Stimulated activated CD4-positive, alpha-beta T cell treated with anti-CD3 and anti-CD28 coated beads, Interleukin-12 subunit alpha, Interleukin-12 subunit beta, amount 100 ng/mL, for 48 hours (primary cell): ENCODE results near the gene PRDX5.

Experiments
- DNase-seq, 3 donors: peaks; one replicate each; pipeline ENCODE4 v3.0.0-alpha.2; 2020; ENCODE audit warnings: low read depth in 2 of 3, low spot score in 1 of 3

Gene PRDX5

DNA sequence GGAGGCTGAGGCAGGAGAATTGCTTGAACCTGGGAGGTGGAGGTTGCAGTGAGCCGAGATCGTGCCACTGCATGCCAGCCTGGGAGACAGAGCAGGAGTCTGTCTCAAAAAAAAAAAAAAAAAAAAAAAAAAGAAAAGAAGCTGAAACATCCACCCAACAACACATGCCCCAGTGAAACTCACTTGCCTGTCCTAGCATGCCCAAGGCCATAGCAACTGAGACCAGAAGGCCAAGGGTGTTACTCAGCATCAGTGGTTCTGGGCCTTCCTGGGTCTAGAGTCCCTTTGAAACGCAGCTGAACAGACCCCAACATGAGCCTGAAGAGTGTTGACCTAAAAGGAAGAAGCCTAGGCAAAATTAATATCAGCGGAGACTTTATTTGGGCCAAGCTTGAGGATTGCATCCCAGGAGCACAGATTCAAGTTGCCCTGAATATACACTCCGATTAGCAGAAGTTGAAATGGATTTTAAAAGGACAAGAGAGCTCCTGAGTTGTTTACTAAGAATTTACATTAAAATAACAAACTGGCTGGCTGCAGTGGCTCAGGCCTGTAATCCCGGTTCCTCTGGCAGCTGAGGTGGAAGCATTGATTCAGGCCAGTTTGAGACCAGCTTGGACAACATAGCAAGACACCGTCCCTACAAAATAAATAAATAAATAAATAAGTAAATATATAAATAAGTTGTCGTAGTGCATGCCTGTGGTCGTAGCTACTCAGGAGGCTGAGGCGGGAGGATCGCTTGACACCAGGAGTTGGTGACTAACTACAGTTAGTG is 7.0 kb downstream of the PRDX5 start:
- DNase-seq = no peak

DNA sequence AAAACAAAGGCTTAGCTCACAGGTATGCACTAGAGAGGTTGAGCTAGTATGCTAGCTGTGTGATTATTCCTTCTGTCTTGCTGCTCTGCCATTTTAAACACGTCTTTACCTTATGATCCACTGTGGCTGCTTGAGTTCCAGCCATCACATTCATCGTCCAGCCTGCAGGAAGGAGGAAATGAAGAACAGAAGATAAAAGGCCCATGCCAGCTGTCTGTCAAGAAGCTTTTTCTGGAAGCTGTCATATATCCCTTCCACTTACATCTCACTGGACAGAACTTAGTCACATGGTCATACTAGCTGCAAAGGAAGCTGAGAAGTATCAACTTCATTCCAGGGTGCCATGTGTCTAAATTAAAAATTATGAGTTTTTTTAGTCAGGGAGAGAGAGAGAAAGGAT is 9.5 kb downstream of the PRDX5 start:
- DNase-seq = no peak

DNA sequence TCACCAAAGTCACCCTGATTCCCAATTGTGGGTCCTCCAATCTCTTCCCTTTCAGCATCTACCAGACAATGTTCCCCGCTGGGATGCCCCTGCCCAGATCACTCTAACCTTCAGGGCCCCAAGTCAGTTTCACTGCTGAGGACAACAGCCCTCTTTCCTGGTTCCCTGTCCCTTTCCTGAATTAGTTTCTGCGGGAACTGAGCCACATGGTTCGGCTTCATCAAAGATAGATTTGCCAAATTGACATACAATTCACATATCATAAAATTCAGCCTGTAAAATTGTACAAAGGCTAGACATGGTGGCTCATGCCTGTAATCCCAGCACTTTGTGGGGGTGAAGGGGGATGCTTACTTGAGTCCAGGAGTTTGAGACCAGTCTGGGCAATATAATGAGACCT is 10.1 kb downstream of the PRDX5 start:
- DNase-seq = no peak

DNA sequence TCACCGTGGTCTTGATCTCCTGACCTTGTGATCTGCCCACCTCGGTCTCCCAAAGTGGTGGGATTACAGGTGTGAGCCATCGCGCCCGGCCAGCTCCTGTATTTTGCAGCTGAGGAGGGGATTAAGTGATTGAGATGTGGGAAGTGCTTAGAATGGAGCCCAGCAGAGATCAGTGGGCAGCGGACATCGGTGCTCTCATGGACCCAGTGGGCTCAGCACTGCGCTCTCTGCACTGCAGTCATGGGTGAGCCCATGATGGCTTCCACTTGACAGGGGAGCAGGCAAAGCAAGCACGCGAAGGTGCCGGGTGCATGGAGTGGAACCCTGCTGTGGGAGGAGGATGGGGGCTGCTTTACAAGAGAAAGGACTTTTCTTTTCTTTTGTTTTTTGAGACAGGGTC is 13.0 kb downstream of the PRDX5 start:
- no peak for DNase-seq

DNA sequence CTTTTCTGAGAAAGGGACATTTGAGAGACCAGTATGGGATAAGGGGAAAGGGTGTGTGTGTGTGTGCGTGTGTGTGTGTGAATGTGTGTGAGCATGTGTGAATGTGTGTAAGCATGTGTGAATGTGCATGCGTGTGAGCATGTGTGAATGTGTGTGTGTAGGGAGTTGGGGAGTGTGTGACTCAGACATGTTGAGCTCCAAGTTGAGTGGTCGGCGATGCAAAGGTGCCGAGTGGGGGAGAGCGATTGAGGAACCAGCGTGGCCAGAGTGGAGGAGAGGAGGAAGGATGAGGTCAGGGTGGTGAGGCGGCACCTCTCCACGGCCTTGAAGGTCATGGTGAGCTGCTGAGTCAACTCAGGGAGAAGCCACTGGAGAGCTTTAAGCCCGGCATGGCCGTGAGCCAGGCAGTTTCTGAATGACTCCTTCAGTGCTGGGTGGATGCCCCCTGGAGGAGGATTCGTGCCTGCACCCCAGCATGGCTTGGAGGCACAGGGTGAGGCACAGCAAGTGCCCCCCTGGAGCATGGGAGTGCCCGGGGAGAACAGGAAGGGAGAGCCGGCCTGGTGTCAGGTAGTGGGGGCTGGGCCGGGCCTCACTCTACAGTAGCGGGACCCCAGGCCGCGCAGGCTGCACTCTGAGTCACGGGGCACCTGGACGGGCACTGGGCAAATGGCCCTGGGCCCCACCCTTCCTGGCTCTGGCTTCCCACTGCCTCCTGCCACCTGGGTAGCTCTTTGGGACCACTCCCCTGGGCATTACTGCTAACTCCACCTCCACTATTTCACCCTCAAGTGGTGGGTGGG is 13.8 kb downstream of the PRDX5 start:
- DNase-seq = peak; percentile 62 to 75 (median 70)

DNA sequence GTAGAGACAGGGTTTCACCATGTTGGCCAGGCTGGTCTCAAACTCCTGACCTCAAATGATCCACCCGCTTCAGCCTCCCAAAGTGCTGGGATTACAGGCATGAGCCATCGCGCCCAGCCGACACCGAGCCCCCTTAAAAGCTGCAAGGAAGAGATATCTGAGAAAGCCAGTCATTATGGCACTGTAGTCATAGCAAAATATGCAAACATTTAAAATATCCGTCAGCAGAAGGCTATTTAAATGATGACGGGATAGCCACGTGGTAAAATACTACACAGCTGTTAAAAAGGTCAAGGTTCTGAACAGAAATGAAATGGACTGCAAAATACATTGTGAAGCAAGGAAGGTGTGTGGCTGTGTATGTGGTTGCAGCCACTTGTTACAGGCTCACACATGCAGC is 15.6 kb downstream of the PRDX5 start:
- DNase-seq = no peak

DNA sequence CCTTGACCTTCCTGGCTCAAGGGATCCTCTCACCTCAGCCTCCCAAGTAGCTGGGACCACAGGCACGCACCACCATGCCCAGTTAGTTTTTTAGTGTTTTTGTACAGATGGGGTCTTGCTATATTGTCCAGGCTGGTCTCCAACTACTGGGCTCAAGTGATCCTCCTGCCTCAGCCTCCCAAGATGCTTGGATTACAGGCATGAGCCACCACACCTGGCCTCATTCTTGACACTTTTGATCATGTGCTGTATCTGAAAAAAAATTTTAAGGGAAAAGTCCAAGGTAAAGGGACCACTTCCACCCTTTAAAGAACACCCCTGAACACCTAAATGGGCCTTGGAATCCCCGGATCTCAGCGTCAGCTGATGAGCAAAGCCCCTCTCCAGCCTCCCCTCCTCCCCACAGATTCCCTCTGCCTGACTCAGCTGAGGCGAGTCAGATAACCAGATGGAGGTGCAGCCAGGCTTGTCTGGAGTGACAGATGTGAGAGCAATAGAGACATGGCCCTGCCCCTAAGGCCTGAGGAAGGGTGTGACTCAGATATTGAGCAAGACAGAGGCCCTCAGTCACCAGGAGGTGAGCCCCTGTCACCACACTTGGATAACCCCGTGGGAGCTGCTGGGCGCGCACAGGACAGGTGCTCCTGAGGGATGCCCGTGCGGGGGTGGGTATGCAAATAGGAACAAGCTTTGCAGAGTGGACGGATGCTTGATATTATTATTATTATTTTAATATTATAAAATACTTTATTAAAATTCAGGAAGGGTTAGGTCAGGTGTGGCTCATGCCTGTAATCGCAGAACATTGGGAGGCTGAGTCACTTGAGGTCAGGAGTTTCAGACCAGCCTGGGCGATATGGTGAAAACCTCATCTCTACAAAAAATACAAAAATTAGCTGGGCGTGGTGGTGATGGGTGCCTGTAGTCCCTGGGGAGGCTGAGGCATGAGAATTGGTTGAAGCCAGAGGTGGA is 17.1 kb downstream of the PRDX5 start:
- peak in 1 of 3 donors; percentile 51 for DNase-seq

DNA sequence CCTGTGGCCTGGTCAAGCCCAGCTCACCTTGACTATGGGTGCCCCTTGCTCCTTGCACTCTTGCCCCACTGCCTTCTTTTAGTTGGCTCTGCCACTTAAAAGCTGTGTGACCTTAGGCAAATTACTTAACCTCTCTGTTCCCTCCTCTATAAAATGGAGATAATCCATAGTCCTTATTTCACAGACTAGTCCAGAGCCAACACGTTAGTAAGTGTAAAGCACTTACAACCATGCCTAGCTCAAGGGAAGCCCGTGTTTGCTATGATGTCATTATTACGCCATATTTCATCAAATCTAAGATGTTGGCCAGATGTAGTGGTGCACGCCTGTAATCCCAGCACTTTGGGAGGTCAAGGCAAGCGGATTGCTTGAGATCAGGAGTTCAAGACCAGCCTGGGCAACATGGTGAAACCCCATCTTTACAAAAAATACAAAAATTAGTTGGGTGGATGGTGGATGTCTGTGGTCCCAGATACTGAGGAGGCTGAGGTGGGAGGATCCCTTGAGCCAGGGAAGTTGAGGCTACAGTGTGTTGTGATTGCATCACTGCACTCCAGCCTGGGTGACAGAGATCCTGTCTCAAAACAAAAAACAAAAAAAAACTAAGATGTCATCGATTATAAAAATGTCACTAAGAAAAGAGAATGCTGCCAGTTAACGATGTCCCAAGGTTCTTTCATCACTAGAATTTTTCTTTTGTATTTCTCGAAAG is 19.8 kb downstream of the PRDX5 start:
- no peak for DNase-seq

DNA sequence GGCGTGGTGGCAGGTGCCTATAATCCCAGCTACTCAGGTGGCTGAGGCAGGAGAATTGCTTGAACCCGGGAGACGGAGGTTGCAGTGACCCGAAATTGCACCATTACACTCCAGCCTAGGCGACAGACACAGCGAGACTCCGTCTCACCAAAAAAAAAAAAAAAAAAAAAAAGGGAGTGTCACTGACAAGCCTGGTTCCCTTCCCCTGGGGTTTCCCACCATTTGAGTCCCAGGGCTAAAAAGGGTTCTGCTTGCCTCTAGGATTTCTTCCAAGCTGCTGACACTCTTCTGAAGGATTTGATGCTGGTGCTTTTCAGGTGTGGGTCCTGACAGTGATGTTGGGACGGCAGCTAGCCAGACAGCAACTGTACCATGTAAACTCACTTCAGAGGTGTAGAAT is 20.8 kb downstream of the PRDX5 start:
- DNase-seq = no peak

DNA sequence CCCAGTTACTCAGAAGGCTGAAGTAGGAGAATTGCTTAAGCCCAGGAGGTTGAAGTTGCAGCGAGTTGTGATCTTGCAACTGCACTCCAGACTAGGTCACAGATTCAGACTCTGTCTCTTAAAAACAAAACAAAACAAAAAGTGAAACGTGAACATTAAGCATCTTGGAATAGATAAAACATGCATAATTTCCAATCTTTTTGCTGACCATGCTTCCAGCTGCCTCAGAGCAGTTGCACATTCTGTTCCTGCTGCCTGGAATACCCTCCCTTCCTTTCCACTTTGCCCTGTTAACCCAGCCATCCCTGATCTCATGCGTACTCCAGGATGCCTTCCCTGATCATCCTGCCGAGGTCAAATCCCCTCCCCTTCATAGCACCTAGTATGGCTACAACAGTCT is 21.4 kb downstream of the PRDX5 start:
- no peak for DNase-seq

DNA sequence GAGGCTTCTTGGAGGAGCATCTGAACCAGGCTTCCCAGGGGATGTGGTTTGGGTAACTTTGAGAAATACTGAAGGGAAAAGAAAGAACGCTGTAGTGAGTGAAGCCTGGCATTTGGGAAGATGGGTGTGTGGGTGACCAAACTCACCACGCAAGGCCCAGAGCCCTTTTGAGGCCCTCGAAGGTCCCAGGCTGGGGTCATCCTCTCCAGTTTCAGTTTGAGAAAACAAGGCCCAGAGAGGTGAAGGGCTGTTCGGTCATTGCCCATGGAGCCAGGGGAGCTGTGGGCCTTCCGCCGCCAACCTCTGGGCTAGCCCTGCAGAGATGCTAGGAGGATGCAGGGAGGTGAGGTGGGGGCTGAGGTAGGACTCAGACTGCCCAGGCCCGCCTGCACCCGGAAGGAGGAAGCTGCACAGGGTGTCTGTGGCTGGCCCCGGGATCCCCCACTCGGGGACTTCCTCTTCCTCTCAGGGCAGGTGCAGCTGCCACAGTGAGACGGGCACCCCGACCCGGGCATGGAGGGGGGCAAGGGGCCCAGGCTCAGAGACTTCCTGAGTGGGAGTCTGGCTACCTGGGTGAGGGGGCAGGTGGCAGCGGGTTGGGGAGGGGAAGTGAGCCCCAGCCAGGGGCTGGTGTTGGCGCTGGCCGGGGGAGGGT is 22.0 kb downstream of the PRDX5 start, which contains the start of gene CCDC88B:
TSS of gene CCDC88B (plus strand) at position 451 of the 655 bp plus-strand sequence. CDS start at position 514, 63 bp downstream.
- DNase-seq = peak; percentile 66 to 76 (median 74)

DNA sequence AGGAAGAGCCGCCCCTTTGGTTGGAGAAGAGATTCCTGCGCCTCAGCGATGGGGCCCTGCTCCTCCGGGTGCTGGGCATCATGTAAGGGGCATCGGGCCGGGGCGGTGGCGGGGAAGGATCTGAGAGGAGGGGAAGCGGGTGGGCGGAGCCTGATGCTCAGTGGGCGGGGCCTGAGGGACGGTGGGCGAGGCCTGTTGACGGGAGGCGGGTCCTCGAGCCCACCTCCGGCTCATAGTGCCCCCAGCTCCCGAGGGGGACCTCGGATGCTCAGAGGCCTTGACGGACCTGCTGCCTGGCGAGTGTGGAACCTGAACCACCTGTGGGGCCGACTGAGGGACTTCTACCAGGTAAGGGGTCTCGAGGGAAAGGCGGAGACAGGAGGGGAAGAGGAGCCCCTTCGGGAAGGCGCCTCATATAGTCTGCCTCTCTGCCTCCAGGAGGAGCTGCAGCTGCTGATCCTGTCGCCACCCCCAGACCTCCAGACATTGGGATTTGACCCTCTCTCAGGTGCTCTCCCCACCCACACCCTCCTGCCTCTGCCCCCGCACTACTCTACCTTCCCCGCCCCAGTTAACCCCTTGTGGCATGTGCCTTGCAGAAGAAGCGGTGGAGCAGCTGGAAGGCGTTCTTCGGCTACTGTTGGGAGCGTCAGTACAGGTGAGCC is 22.9 kb downstream of the PRDX5 start:
- DNase-seq = peak; percentile 73 to 88 (median 73)

DNA sequence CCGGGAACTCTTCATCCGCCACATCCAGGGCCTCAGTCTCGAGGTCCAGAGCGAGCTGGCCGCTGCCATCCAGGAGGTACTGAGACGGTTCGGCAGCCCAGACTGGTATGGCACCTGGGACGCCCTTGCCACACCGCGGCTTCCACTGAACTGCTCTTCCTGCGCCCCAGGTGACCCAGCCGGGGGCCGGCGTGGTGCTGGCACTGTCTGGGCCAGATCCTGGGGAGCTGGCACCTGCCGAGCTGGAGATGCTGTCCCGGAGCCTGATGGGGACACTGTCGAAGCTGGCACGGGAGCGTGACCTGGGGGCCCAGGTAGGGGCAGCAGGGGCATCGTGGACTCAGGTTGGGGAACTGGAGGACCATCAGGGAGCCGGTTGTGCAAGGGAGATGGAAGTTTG is 23.5 kb downstream of the PRDX5 start:
- DNase-seq = no peak

DNA sequence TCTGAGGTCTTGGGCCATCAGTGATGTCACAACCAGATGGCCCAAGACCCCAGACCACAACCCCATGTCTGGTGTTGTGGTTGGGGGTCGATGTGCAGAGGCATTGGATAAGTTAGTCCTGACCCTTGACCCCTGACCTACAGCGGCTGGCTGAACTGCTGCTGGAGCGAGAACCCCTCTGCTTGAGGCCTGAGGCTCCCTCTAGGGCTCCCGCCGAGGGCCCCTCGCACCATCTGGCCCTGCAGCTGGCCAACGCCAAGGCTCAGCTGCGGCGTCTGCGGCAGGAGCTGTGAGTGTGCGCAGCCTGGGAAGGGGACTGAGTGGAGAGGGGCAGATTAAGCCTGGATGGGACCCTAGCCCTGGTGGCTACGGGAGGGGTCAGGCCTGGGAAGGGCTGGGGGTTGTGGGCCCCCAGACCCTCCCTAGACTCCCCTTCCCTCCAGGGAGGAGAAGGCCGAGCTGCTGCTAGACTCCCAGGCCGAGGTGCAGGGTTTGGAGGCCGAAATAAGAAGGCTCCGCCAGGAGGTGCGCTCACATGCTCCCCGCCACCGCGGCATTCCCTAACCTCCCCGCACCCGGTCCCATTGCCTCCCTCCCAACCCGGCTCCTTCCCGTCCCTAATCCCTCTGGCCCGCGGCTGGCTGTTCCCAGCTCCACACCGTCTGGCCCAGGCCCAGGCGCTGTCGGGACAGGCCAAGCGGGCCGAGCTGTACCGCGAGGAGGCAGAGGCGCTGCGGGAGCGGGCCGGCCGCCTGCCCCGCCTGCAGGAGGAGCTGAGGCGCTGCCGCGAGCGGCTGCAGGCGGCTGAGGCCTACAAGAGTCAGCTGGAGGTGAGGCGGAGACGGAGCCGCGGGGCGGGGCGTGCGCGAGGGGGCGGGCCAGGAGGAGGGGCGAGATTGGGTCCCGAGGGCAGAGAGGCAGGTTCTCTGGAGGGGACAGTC is 24.2 kb downstream of the PRDX5 start:
- peak; percentile 88 to 97 (median 90) for DNase-seq

DNA sequence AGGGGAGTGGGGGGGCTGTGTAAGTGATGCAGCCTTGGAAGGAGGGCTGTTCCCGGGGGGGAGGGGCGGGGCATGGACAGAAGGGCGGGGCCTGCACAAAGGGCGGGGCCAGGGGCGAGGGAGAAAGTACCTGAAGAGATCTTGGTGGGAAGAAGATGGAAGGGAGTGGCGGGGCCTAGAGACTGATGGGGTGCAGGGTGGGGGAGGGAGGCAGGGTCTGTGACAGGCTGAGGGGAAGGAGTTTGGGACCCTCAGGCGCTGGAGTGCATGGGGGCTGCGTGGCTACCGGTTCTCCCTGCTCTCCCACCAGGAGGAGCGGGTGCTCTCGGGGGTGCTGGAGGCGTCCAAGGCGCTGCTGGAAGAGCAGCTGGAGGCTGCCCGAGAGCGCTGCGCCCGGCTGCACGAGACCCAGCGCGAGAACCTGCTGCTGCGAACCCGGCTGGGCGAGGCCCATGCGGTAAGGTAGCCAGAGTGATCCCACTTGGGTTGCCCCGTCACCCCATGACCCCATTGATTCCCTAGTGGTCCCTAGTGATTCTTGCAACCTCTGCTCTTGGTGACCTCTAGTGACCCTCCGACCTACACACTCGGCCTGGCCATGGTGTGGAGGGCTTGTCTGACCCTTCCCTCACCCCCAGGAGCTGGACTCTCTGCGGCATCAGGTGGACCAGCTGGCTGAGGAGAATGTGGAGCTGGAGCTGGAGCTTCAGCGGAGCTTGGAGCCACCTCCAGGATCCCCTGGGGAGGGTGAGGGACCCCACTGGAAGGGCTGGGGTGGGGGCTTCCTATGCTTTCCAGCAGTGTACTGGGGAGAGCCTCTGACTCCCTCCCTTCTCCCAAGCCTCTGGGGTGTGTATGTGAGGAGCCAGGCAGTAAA is 25.2 kb downstream of the PRDX5 start:
- no peak for DNase-seq

DNA sequence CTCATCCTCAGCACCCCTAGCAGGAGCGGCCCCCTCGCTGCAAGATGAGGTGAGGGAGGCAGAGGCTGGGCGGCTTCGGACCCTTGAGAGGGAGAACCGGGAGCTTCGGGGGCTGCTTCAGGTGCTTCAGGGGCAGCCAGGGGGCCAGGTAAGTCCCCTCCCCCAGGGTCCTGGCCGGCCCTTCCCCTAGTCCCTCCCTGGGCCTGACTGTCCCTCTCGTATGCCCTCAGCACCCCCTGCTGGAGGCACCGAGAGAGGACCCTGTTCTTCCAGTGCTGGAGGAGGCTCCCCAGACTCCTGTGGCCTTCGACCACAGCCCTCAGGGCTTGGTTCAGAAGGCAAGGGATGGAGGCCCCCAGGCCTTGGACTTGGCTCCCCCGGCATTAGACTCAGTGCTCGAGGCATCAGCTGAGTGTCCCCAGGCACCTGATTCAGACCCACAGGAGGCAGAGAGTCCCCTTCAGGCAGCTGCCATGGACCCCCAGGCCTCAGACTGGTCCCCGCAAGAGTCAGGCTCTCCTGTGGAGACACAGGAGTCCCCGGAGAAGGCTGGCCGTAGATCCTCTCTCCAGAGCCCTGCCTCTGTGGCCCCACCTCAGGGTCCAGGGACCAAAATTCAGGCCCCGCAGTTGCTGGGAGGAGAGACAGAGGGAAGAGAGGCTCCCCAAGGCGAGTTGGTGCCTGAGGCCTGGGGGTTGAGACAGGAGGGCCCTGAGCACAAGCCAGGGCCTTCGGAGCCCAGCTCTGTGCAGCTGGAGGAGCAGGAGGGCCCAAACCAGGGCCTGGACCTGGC is 26.0 kb downstream of the PRDX5 start:
- no peak for DNase-seq

DNA sequence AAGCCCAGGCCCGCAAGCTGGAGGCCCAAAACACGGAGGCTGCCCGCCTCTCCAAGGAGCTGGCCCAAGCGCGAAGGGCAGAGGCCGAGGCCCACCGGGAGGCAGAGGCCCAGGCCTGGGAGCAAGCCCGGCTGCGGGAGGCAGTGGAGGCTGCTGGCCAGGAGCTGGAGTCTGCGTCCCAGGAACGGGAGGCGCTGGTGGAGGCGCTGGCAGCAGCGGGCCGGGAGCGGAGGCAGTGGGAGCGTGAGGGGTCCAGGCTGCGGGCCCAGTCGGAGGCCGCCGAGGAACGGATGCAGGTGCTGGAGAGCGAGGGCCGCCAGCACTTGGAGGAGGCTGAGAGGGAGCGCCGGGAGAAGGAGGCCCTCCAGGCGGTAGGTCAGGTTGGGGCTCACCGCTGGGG is 26.9 kb downstream of the PRDX5 start:
- DNase-seq = no peak
